NCI-H524 treated with DMSO at 0.1 percent for 48 hours (cell line): ENCODE data around the gene FGFBP2.

ENCODE experiments used
- DNase-seq: peaks from one replicate; lab custom pipeline; 2025; lab: John Stamatoyannopoulos, UW

Gene FGFBP2, protein sequence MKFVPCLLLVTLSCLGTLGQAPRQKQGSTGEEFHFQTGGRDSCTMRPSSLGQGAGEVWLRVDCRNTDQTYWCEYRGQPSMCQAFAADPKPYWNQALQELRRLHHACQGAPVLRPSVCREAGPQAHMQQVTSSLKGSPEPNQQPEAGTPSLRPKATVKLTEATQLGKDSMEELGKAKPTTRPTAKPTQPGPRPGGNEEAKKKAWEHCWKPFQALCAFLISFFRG

GRCh38 chr4:15963001-15963451 is at the start of gene FGFBP2:
Gene FGFBP2, minus strand, starts transcription at chr4:15963175. Its CDS starts 46 bp downstream, at chr4:15963129.
- DNase-seq: no peak

DNA sequence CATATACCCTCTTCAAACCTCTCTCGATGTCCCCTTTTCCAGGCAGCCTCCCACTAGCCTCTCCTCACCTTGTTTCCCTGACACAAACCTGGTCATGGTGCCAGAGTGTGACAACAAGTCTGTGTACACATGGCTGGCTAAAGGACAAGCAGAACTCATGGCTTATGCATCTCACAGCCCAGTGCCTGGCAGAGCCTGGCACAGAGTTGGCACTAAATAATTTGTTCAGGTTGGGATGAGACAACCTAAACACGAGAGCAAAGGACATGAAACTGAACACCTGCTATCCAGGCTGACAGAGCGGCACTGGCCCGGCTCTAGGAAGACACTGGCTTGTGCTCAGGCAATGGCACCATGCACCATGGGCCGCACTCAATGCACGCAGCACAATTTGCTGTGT is 48.2 kb upstream of the FGFBP2 start:
- DNase-seq: no peak

DNA sequence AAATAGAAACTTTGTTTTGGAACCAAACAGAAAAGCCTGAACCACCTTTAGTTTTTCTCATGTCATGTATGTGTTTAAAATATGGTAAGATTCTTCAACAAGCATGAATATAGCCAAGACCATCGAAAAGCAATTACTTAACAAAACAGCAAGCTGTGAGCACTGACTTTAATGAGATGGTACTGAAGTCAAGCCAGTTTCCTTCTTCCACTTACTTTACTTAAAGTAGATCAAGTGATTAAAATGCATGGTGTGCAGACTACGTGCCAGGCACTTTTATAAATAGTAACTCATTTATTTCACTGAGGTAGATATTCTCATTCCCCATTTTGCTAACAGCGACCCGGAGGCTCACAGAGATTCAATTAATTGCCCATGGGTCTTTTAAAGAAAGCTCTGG is 46.2 kb upstream of the FGFBP2 start:
- no peak for DNase-seq

DNA sequence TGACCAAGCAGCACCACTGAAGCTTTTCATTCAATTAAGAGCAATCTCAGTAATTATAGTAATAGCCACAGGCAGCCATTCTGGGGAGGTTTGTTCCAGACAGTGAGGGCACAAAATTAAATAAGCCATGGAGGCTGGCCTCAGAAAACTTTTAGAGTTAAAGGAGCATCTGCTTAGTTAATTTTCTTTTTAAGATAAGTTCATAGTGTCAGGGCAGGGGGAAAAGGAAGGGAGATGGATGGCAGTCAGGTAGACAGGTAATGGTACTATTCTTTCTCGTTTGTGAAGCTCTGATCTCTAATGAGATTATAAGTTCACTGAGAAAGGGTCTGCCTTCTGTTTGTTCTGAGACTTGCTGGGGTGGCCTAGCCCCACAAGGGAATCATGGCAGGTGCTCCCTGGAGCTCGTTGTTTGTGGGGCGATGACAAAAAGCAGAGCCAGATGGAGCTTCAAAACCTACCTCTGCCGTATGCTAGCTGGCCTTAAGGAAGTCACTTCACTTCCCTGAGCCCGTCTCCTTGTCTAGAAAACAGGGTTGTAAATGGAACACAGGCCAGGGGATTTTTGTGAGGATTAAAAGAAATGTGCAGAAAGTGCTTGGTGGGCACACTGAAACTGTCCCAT is 44.6 kb upstream of the FGFBP2 start:
- DNase-seq: no peak

GRCh38 chr4:16006771-16007446 is 43.9 kb upstream of the FGFBP2 start:
- DNase-seq: no peak

DNA sequence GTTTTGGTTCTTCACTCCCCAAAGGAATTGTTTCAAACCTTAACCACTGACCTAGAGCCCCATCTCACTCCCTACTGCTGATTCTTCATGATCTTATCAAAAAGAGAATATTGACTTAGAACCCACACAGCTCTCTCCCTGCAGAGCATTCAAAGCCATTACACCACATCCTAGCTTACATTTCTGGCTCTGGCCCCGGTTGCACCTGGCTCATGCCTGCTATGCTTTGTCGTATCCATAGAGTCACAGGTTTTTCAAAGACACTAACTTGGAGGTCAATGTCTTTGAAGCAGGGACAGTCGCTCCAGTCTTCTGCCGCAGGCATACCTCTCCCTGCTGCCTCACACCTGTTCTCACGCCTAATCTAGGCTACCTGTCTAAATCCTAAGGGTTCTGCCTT is 42.7 kb upstream of the FGFBP2 start:
- no peak for DNase-seq

- DNase-seq: no peak
Observed at GRCh38 chr4:16001484-16001858, 38.5 kb upstream of the FGFBP2 start.

- no peak for DNase-seq
Observed at GRCh38 chr4:16000708-16001483, 37.9 kb upstream of the FGFBP2 start.

DNA sequence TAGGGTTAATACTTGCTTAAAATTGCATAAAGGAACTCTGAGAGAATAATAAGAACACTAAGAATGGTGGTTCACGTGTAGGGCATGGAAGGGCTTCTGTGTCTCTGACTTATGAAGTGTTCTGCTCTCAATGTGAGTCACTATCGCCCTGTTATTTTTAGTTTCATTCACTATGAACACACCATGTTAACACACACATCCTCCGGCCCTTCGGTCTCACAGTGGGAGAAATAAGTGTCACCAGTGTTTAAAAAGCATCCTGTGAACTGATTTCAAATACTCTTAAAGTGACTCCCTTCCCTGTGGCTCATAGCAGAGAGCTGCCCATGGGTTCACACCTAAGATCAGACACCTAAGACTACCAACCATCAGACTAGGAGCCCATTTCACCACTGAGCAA is 33.8 kb upstream of the FGFBP2 start:
- no peak for DNase-seq

DNA sequence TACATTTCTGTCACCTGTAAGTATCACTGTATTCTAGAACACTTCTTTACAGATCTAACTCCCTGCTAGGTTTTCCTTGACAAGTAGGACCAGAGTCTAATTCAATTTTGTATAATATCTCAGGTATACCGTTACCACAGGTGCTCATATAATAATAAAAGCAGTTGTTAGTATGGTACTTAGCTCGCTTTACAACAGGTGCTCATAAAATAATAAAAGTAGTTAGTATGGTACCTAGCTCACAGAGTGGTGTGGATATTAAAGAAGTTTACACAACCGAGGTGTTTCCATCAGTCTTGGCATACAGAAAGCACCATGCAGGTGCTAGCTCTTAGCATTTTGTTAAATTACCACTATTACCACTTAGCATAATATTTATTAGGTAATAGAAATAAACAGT is 32.9 kb upstream of the FGFBP2 start:
- DNase-seq: no peak

DNA sequence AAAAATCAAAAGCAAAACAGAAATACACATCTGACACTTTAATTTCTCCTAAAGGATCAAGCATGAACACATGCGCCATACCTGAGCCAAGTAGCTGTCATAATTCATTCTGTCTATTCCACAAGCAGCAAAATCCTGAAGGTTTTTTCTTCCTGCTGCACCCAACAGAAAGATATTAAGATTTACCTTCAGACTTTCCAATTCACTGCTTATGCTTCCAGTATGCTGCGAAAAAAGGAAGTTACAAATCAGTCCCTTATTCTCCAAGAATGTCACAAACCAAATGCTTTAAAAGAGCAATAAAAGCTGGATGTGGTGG is 29.2 kb upstream of the FGFBP2 start:
- no peak for DNase-seq

DNA sequence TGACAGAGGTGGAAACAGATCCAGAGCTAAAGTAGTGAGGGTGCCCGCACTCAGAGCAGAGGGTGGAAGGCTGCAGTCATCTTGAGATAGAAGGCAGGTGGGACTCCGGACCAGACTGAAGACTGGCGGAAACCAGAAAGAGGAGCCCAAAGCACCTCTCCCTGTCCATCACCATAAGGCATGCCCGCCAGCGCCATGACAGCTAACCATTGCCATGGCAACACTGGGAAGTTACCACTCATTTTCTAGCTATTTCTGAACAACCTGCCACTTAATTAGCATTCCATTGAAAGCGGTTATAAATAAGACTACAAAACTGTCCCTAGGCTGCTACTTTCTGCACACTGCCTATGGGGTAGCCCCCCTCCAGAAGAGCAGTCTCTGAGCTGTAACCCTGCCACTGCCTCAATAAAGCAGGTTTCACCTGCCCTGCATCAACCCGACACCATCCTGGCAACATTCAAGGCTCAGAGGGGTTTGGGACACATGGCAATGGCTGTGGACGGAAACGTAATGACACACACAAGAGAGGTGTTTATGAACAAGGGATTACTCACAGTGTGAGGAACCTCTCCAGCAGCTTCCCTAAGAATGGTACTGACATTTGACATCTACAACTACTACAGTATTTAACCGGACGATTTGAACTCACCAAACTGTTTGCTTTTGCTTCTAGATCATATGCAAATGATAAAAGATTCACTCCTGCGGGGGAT is 27.8 kb upstream of the FGFBP2 start:
- no peak for DNase-seq

- no peak for DNase-seq
Observed at GRCh38 chr4:15989424-15989823, 26.4 kb upstream of the FGFBP2 start.

DNA sequence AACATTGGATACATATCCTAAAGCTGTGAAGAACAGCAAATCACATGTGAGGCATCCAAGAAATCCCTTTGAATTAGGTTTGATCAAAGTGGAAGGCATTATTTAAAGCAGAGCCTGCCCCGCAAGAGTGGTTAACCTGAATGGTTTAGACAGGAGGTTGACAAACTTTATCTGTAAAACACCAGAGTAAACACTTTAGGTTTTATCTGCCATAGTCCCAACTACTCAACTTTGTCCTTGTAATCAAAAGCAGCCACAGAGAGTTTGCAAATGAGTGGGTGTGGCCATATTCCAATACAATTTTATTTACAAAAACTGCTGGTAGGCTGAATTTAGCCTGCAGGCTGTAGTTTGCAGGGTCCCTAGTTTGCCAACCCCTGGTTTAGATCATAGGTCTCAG is 25.2 kb upstream of the FGFBP2 start:
- DNase-seq: no peak

DNA sequence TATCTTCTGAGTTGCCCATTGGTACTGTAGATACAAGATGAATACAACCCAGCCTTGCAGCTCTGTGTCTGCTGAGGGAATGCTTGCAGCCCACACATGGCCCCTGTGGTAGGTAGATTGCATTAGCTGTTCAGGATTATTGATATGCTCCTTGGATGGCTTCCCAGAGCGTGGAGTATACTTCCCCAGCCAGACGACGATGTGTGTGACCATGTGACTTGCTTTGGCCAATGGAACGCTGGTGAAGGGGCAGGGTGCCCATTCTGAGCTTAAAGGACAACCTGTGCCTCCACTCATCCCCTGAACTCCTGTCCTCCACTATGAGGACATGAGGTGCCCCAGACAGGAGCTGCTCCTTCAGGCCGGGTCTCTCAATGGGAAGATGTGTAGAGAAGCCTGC is 23.9 kb upstream of the FGFBP2 start:
- no peak for DNase-seq

DNA sequence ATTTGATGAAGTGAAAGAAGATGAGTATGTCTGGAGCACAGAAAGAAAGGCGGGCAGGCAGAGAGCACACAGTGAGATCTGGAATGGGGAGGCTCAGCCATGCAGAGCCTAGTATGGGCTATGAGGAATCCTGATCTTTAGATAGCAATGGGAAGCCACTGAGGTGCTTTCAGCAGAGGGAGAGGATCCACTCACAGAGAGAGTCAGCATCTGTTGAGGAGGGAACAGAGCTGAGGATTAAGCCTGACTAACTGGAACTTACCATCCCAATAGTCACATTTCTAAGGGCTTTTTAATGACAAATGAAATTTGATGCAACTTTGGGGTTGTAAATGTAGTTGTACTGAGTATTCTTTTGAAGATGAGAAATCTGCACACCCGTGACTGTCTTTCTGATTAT is 20.6 kb upstream of the FGFBP2 start:
- DNase-seq: no peak

DNA sequence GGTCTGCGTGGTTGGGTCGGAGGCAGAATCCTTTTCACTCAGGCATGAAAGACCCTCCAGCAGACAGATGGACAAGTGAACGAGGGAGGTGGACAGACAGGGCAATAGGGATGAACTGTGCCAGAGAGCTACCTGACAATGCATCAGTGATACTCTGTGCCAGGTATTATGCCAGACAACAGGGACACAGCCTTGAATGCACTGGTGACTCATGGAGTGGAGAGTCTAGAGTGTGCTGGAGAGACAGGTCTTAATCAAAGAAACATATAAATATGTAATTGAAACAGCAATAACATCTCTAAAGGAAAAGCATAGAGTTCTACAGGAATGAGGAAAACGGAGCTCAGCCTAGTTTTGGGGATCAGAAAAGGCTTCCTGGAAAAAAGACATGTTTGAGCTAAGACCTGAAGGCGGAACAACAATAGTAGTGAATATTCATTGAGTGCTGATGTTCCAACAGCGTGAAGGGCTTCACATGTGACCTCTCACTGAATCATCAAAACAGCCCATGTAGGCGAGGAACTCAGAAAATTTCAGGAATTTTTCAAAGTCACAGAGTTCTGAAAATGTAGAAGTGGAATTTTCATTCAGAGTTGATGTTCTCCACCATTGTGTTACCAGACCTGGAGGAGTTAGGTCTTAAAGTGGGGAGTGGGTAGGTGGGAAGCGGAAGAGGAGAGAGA is 20.0 kb upstream of the FGFBP2 start:
- DNase-seq: no peak

- DNase-seq: no peak
Observed at GRCh38 chr4:15976456-15977447, 13.8 kb upstream of the FGFBP2 start.

DNA sequence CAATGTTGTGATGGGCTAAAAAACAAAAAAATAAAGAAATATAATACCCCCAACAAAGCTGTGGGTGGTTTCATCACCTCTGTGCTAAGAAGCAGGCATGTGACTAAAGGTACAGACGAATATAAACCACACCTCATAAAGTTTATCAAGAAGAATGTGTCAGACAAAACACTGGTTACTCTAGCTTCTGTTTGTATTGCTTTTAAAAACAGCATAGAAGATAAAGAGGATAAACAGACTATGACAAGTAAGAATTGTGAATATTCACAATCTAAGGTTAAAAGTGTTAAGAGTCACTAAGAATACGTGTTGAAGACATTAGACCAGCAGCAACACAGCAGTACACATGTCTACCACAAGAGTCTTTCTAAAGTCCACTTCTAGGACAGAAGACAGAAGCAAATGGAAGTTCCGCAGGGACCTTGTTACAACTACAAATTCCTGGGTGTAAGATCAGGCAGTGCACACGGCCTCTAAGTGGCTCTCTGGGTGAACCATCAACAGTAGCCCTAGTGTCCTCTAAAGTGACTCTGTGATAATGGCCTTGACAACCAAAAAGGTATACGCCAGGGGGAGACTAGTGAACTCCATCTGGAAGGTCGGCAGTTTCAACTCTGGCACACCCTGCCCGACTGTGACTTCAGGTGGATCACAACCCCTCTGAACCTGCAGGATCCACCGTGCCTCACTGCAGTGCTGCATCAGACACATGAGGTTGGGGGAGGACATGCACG is 8.3 kb upstream of the FGFBP2 start:
- DNase-seq: no peak
